Spleen (tissue), 7 donors: ENCODE results near the gene WNK2.

Experiments used
- CTCF ChIP-seq, 11 experiments: fragments of 200-600 bp in 7 of 11; fragments of 450-650 bp in 4 of 11; sonication (generic) in 4 of 11; IDR thresholded peaks in 8 of 11; conservative IDR thresholded peaks in 3 of 11; 1 replicate in 7 of 11; 2 replicates in 4 of 11; pipeline versions ENCODE4 v1.4.0 to v1.8.0; 2016 to 2021; ENCODE audit warnings: antibody characterized with exemption in 11 of 11, inconsistent platforms in 4 of 11, mild to moderate bottlenecking in 1 of 11
- POLR2A ChIP-seq, 3 donors: fragments of 450-650 bp; IDR thresholded peaks; one replicate each; pipeline ENCODE4 v1.5.1; 2017; ENCODE audit warnings: antibody characterized with exemption in 3 of 3, mild to moderate bottlenecking in 1 of 3
- POLR2AphosphoS5 ChIP-seq, 3 donors: sonication (generic); formaldehyde crosslinking; IDR thresholded peaks; one replicate each; pipeline ENCODE4 v1.5.1; 2017; ENCODE audit warnings: antibody characterized with exemption in 3 of 3
- donor health status: DM: no; HTN: no; CAD: no; lungs with moderate emphysema.
- donor health status: DM: no; HTN: no; CAD: no.
- donor health status: DM: no; HTN: no; CAD: no.

DNA sequence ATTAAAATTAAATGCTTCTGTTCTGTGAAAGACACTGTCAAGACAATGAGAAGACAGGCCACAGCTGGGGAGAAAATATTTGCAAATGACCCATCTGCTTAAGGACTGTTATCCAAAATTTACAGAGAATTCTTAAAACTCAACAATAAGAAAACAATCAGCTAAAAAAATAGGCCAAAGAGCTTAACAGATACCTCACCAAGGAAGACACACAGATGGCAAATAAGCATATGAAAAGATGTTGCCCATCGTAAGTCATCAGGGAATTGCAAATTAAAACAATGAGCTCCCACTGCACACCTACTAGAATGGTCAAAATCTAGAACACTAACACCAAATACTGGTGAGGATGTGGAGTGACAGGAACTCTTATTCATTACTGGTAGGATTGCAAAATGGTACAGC is 10.3 kb downstream of the WNK2 start:
- TF ChIP-seq POLR2A (IDR thresholded peaks at IDR 0.05), result no peak
- TF ChIP-seq POLR2AphosphoS5 (IDR thresholded peaks at IDR 0.05), result no peak
- no peak for TF ChIP-seq CTCF (IDR thresholded peaks at IDR 0.05 in 8 of 11, conservative IDR thresholded peaks at IDR 0.05 in 3 of 11)
